K562 (cell line): ENCODE data around the gene MPV17L2. TPM values are rescaled to one million over a fixed set of nuclear protein-coding genes. Genes with fewer than 3 reads are reported as not detected.

ENCODE experiments used
- CREM ChIP-seq: IDR thresholded peaks from 2 replicates; pipeline ENCODE4 v1.6.1; 2014; ENCODE audit warnings: antibody characterized with exemption, low read depth
- L3MBTL2 ChIP-seq: fragments of 450-650 bp; IDR thresholded peaks from 2 replicates; pipeline ENCODE4 v1.6.1; 2016; ENCODE audit warnings: mild to moderate bottlenecking, moderate library complexity
- PHF8 ChIP-seq: fragments of 200-600 bp; sonication (generic); IDR thresholded peaks from 2 replicates; pipeline ENCODE4 v1.6.1; 2012; ENCODE audit warnings: mixed run types, mild to moderate bottlenecking, inconsistent platforms, low read length, moderate library complexity, borderline replicate concordance
- REST ChIP-seq, 2 experiments: fragments of 450-650 bp; formaldehyde crosslinking in 1 of 2; IDR thresholded peaks; 2 replicates each; pipeline versions ENCODE4 v1.4.0 to v1.6.1; 2014 to 2020; ENCODE audit warnings: mild to moderate bottlenecking in 2 of 2, borderline replicate concordance in 1 of 2, low read depth in 1 of 2
- polyA plus RNA-seq, 8 experiments: library from polyadenylated mRNA; depleted of rRNA in 4 of 8; stranded (reverse) in 5 of 8; unstranded in 3 of 8; fragments of >200 nt; fragmentation: Nextera tagmentation in 2 of 8; fragmentation: Illumina TruSeq in 1 of 8; extraction: Ambion mirVana in 2 of 8; extraction: Trizol in 1 of 8; gene quantifications; 2 replicates each; pipeline versions ENCODE4 v1.2.1 to v1.2.3, GENCODE V29; 2011 to 2014; ENCODE audit warnings: inconsistent platforms in 1 of 8, missing spikeins in 1 of 8
- total RNA-seq, 7 experiments: library from RNA; depleted of rRNA in 6 of 7; stranded (reverse); fragments of >200 nt in 6 of 7; fragmentation: Illumina TruSeq in 2 of 7; extraction: Trizol in 2 of 7; gene quantifications; 2 replicates each; pipeline versions ENCODE4 v1.2.1 to v1.2.3, GENCODE V29; 2011 to 2021; ENCODE audit warnings: low replicate concordance in 1 of 7

MPV17L2 gene
- total and polyA plus RNA-seq, 9 of the 15 experiments (the other 6 are each of a cell fraction or from before 2014, with no cell fraction given) = 10.6 to 60.2 (median 28.5) TPM

GRCh38 chr19:18221815-18222725, 29.1 kb downstream of the MPV17L2 start (continued):
- TF ChIP-seq L3MBTL2 (peak; percentile 25; the same call in 1 of the 2 replicates), CREM (no peak), PHF8 (peak; percentile 37; the same call in 1 of the 2 replicates), REST (IDR thresholded peaks at IDR 0.05; ENCODE audit: borderline replicate concordance) (peak; percentile 84), REST (CRISPR knock-in tag; IDR thresholded peaks at IDR 0.05; ENCODE audit: low read depth) (no peak)
